ENCODE data around the gene ARHGAP45.
A peak's percentile ranks its signal among the peaks of the same experiment; 100 is the strongest.

ARHGAP45 gene

GRCh38 chr19:1086613-1087012 is 19.6 kb downstream of the ARHGAP45 start:
- no peaks in the 10 kb centered on the region for H3K27me3 ChIP-seq (ENCODE audit: insufficient read depth, low read length)
- H3K9ac ChIP-seq (ENCODE audit: low read depth, low read length), result no peak overlapping the region
- H3K27ac ChIP-seq (ENCODE audit: low read depth, low read length), result no peak overlapping the region
- no peaks in the 10 kb centered on the region for H3K4me1 ChIP-seq (ENCODE audit: insufficient read depth, low read length)
- H3K4me3 ChIP-seq (ENCODE audit: low read length), result no peak overlapping the region
- no peaks in the 10 kb centered on the region for H3K9me3 ChIP-seq (ENCODE audit: insufficient read depth, low read depth, low read length)
- peaks cover 60% of the 10 kb centered on the region for H3K36me3 ChIP-seq (ENCODE audit: insufficient read depth, low read length)
- 90% methylated on average over 21 of the region's 21 CpGs for WGBS

DNA sequence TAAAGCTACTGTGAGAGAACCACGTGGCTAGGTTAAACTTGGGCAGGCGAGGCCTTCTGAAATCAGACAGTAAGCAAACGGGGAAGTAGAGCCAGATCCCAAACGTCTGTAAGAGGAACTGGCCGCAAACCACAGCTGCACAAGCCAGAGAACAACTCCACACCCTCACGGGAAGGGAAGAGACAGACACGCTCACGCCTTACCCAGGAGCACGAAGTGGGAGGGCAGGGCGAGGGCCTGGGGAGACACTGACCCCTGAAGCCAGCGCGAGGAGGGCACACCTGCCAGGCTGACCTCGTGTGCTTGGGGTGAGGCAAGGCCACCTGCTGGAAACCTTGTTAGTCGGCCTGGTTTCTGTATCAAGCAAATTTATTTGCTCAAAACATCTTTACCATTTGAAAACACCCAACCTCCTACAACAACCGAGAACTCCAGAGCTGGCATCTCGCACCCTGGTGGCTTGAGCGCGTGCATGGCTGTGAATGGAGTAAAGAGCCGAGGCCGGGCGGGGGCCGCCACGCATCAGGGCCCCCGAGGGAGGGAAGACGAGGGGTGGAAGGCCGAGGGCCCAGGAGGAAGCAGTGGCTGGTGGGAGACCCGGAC is 20.9 kb downstream of the ARHGAP45 start:
- WGBS, result 91% methylated on average over 27 of the region's 27 CpGs
- Histone ChIP-seq H3K27me3 (ENCODE audit: insufficient read depth, low read length) (no peaks in the 10 kb centered on the region), H3K27ac (ENCODE audit: low read depth, low read length) (no peak overlapping the region; the same call in 1 of the 2 replicates), H3K9ac (ENCODE audit: low read depth, low read length) (no peak overlapping the region), H3K4me3 (ENCODE audit: low read length) (no peak overlapping the region), H3K4me1 (ENCODE audit: insufficient read depth, low read length) (no peaks in the 10 kb centered on the region), H3K9me3 (ENCODE audit: insufficient read depth, low read depth, low read length) (no peaks in the 10 kb centered on the region), H3K36me3 (ENCODE audit: insufficient read depth, low read length) (peaks cover 70% of the 10 kb centered on the region)

- Histone ChIP-seq H3K36me3 (ENCODE audit: insufficient read depth, low read length) (peaks cover 70% of the 10 kb centered on the region), H3K4me1 (ENCODE audit: insufficient read depth, low read length) (no peaks in the 10 kb centered on the region)
Observed at GRCh38 chr19:1088416-1089010, 21.5 kb downstream of the ARHGAP45 start.

GRCh38 chr19:1089126-1089771 is 22.3 kb downstream of the ARHGAP45 start:
- Histone ChIP-seq H3K9ac (ENCODE audit: low read depth, low read length) (no peak overlapping the region), H3K4me1 (ENCODE audit: insufficient read depth, low read length) (no peaks in the 10 kb centered on the region; the same call in 1 of the 2 replicates), H3K27ac (ENCODE audit: low read depth, low read length) (no peak overlapping the region), H3K9me3 (ENCODE audit: insufficient read depth, low read depth, low read length) (no peaks in the 10 kb centered on the region), H3K27me3 (ENCODE audit: insufficient read depth, low read length) (no peaks in the 10 kb centered on the region), H3K36me3 (ENCODE audit: insufficient read depth, low read length) (peaks cover 67% of the 10 kb centered on the region), H3K4me3 (ENCODE audit: low read length) (no peak overlapping the region)
- WGBS, result 96% methylated on average over 32 of the region's 32 CpGs

More at GRCh38 chr19:1088416-1089010, 21.5 kb downstream of the ARHGAP45 start:
- no peak overlapping the region; the same call in 1 of the 2 replicates for H3K27ac ChIP-seq (ENCODE audit: low read depth, low read length)
- H3K9me3 ChIP-seq (ENCODE audit: insufficient read depth, low read depth, low read length), result no peaks in the 10 kb centered on the region
- WGBS, result 95% methylated on average over 27 of the region's 27 CpGs
- H3K9ac ChIP-seq (ENCODE audit: low read depth, low read length), result no peak overlapping the region
- no peaks in the 10 kb centered on the region for H3K27me3 ChIP-seq (ENCODE audit: insufficient read depth, low read length)
- no peak overlapping the region for H3K4me3 ChIP-seq (ENCODE audit: low read length)

- H3K27me3 ChIP-seq (ENCODE audit: insufficient read depth, low read length), result no peaks in the 10 kb centered on the region
- 96% methylated on average over 22 of the region's 22 CpGs for WGBS
- no peak overlapping the region for H3K4me3 ChIP-seq (ENCODE audit: low read length)
- H3K9me3 ChIP-seq (ENCODE audit: insufficient read depth, low read depth, low read length), result no peaks in the 10 kb centered on the region
- peaks cover 62% of the 10 kb centered on the region for H3K36me3 ChIP-seq (ENCODE audit: insufficient read depth, low read length)
- H3K27ac ChIP-seq (ENCODE audit: low read depth, low read length), result no peak overlapping the region
- H3K9ac ChIP-seq (ENCODE audit: low read depth, low read length), result no peak overlapping the region
- H3K4me1 ChIP-seq (ENCODE audit: insufficient read depth, low read length), result no peaks in the 10 kb centered on the region; the same call in 1 of the 2 replicates
Observed at GRCh38 chr19:1089891-1090290, 22.9 kb downstream of the ARHGAP45 start.

- 97% methylated on average over 38 of the region's 38 CpGs for WGBS
- no peak overlapping the region for H3K4me3 ChIP-seq (ENCODE audit: low read length)
- no peaks in the 10 kb centered on the region for H3K9me3 ChIP-seq (ENCODE audit: insufficient read depth, low read depth, low read length)
- no peak overlapping the region for H3K27ac ChIP-seq (ENCODE audit: low read depth, low read length)
- no peak overlapping the region for H3K9ac ChIP-seq (ENCODE audit: low read depth, low read length)
- no peaks in the 10 kb centered on the region for H3K27me3 ChIP-seq (ENCODE audit: insufficient read depth, low read length)
- H3K36me3 ChIP-seq (ENCODE audit: insufficient read depth, low read length), result peaks cover 54% of the 10 kb centered on the region
- H3K4me1 ChIP-seq (ENCODE audit: insufficient read depth, low read length), result no peaks in the 10 kb centered on the region; the same call in 1 of the 2 replicates
Observed at GRCh38 chr19:1090731-1091543, 24.0 kb downstream of the ARHGAP45 start.

DNA sequence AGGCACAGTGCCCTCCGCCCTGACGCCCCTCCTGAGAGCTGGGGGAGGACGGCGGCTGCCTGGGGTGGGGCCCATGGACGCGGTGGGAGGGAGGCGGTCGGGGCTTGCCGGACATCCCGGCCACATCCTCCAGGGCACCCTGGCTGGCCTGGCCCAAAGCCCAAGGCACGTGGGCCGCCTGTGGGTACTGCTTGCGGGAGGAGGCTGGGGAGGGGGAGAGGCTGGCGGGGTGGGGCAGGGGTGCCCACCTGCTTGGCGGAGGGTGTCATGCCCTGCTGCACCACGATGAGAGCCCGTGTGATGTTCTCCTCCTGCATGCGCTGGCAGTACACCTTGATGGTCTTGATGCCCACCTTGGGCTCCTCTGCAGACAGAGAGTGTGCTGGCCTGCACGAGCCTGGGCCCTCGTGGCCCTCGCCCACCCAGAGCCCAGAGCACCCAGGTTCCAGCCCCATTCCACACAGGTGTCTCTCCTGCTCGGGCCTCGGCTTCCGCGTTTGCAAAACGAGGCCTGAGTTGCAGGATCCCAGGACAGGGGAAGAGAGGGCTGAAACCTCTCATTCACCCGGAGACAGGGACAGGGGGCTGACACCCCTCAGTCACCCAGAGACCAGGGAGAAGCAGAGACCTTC is 24.7 kb downstream of the ARHGAP45 start:
- Histone ChIP-seq H3K36me3 (ENCODE audit: insufficient read depth, low read length) (peaks cover 47% of the 10 kb centered on the region), H3K9me3 (ENCODE audit: insufficient read depth, low read depth, low read length) (no peaks in the 10 kb centered on the region), H3K27ac (ENCODE audit: low read depth, low read length) (no peak overlapping the region), H3K4me1 (ENCODE audit: insufficient read depth, low read length) (no peaks in the 10 kb centered on the region; the same call in 1 of the 2 replicates), H3K9ac (ENCODE audit: low read depth, low read length) (no peak overlapping the region), H3K4me3 (ENCODE audit: low read length) (no peak overlapping the region), H3K27me3 (ENCODE audit: insufficient read depth, low read length) (no peaks in the 10 kb centered on the region)
- WGBS, result 96% methylated on average over 27 of the region's 27 CpGs

- Histone ChIP-seq H3K4me3 (ENCODE audit: low read length) (no peak overlapping the region), H3K27ac (ENCODE audit: low read depth, low read length) (no peak overlapping the region), H3K4me1 (ENCODE audit: insufficient read depth, low read length) (no peaks in the 10 kb centered on the region; the same call in 1 of the 2 replicates), H3K27me3 (ENCODE audit: insufficient read depth, low read length) (no peaks in the 10 kb centered on the region), H3K9ac (ENCODE audit: low read depth, low read length) (no peak overlapping the region), H3K9me3 (ENCODE audit: insufficient read depth, low read depth, low read length) (no peaks in the 10 kb centered on the region), H3K36me3 (ENCODE audit: insufficient read depth, low read length) (peaks cover 38% of the 10 kb centered on the region)
- 95% methylated on average over 15 of the region's 15 CpGs for WGBS
Observed at GRCh38 chr19:1093330-1093729, 26.4 kb downstream of the ARHGAP45 start.

DNA sequence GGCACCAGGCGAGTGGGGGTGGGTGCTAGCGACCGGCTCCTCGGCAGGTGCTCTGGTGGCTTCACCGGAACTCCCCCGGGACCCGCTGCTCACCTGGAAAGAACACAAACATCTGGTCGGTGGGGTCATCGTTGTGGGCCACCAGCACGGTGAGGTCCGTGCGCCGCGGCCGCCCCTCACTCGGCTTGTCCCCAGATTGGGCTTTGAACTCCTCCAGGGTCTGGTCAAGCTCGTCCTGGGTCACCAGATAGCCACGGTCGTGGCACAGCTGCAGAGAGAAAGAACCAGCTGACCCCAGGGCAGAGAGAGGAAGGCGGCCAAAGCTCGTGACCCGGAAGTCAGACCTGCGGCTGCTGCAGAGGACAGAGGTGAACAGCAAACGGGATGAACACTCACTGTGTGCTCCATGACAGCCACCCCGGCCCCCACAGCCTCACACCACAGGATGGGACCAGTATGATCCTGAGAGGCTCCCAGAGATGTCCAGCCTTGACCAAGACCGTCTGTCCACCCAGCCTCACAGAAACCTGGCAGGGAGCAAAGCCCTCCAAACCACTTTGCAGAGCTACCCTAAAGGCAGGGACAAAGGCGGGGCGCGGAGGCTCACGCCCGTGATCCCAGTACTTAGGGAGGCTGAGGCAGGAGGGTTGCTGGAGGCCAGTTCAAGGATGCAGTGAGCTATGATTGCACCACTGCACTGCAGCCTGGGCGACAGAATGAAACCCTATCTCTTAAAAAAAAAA is 27.0 kb downstream of the ARHGAP45 start:
- peak overlapping the region; percentile 94 for H3K9ac ChIP-seq (ENCODE audit: low read depth, low read length)
- H3K36me3 ChIP-seq (ENCODE audit: insufficient read depth, low read length), result peaks cover 32% of the 10 kb centered on the region
- peak overlapping the region; percentile 98 for H3K4me3 ChIP-seq (ENCODE audit: low read length)
- WGBS, result 85% methylated on average over 32 of the region's 32 CpGs
- H3K27ac ChIP-seq (ENCODE audit: low read depth, low read length), result no peak overlapping the region
- no peaks in the 10 kb centered on the region for H3K27me3 ChIP-seq (ENCODE audit: insufficient read depth, low read length)
- H3K4me1 ChIP-seq (ENCODE audit: insufficient read depth, low read length), result no peaks in the 10 kb centered on the region; the same call in 1 of the 2 replicates
- H3K9me3 ChIP-seq (ENCODE audit: insufficient read depth, low read depth, low read length), result no peaks in the 10 kb centered on the region

- peaks cover 26% of the 10 kb centered on the region for H3K36me3 ChIP-seq (ENCODE audit: insufficient read depth, low read length)
- no peaks in the 10 kb centered on the region; the same call in 1 of the 2 replicates for H3K4me1 ChIP-seq (ENCODE audit: insufficient read depth, low read length)
- 1% methylated on average over 19 of the region's 19 CpGs for WGBS
- peak overlapping the region; percentile 98 for H3K4me3 ChIP-seq (ENCODE audit: low read length)
- H3K27me3 ChIP-seq (ENCODE audit: insufficient read depth, low read length), result no peaks in the 10 kb centered on the region
- H3K9me3 ChIP-seq (ENCODE audit: insufficient read depth, low read depth, low read length), result no peaks in the 10 kb centered on the region
- no peak overlapping the region for H3K27ac ChIP-seq (ENCODE audit: low read depth, low read length)
- peak overlapping the region; percentile 94 for H3K9ac ChIP-seq (ENCODE audit: low read depth, low read length)
Observed at GRCh38 chr19:1094655-1094977, 27.6 kb downstream of the ARHGAP45 start.

All from HUES64 (cell line).